Fibroblast of villous mesenchyme (primary cell): ENCODE measurements around the gene SPOCD1. TPM values are rescaled to one million over a fixed set of nuclear protein-coding genes. Genes with fewer than 3 reads are reported as not detected.

Experiments
- DNase-seq: peaks from one replicate; pipeline ENCODE4 v3.0.0-alpha.2; 2010; ENCODE audit warnings: low read depth
- H3K4me3 ChIP-seq: 2 replicates; pipeline ENCODE4 v1.5.1; 2011; ENCODE audit warnings: low read depth, mild to moderate bottlenecking, low read length
- total RNA-seq: library from RNA; depleted of rRNA; stranded (reverse); fragments of >200 nt; gene quantifications from 2 replicates; pipeline ENCODE4 v1.2.3, GENCODE V29; 2012
- TF ChIP-seq, protein P1 (sequence below): IDR thresholded peaks from 2 replicates; pipeline ENCODE4 v1.5.1; 2012; ENCODE audit warnings: low read depth, mild to moderate bottlenecking, low read length; ENCODE audit not compliant: insufficient read depth

SPOCD1 gene
- total RNA-seq, 1 donor = 62.2 TPM

GRCh38 chr1:31758823-31759222, 57.0 kb downstream of the SPOCD1 start:
- no peak for DNase-seq
- no peak overlapping the region for H3K4me3 ChIP-seq
- TF ChIP-seq, protein P1, sequence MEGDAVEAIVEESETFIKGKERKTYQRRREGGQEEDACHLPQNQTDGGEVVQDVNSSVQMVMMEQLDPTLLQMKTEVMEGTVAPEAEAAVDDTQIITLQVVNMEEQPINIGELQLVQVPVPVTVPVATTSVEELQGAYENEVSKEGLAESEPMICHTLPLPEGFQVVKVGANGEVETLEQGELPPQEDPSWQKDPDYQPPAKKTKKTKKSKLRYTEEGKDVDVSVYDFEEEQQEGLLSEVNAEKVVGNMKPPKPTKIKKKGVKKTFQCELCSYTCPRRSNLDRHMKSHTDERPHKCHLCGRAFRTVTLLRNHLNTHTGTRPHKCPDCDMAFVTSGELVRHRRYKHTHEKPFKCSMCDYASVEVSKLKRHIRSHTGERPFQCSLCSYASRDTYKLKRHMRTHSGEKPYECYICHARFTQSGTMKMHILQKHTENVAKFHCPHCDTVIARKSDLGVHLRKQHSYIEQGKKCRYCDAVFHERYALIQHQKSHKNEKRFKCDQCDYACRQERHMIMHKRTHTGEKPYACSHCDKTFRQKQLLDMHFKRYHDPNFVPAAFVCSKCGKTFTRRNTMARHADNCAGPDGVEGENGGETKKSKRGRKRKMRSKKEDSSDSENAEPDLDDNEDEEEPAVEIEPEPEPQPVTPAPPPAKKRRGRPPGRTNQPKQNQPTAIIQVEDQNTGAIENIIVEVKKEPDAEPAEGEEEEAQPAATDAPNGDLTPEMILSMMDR = no peak

- TF ChIP-seq, protein P1 = no peak
- DNase-seq = no peak
- H3K4me3 ChIP-seq = no peak overlapping the region
These were observed 57.8 kb downstream of the SPOCD1 start for GRCh38 chr1:31757989-31758388.

DNA sequence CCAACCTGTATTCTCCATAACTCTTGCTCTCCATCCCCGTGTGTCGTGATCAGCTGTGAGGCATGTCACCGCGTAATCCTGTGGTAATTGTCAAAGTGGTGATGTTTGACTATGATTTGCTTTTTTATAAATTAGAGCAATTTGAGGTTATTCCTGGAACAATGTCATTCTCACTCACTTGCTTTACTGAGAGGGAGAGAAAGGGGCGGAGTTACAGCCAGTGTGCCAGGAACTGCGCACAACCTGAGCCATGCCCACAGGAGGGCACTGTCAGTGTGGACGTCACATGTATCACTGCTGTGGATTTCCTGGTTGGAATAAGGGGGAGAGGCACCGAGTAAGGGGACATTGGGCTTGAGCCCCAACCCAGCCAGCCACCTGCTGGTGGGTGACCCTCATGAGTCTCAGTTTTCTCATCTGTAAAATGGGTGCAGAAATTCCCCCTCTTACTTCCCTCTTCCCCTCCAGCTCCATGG, 58.6 kb downstream of the SPOCD1 start:
- H3K4me3 ChIP-seq = no peak overlapping the region
- TF ChIP-seq, protein P1 = no peak
- no peak for DNase-seq

DNA sequence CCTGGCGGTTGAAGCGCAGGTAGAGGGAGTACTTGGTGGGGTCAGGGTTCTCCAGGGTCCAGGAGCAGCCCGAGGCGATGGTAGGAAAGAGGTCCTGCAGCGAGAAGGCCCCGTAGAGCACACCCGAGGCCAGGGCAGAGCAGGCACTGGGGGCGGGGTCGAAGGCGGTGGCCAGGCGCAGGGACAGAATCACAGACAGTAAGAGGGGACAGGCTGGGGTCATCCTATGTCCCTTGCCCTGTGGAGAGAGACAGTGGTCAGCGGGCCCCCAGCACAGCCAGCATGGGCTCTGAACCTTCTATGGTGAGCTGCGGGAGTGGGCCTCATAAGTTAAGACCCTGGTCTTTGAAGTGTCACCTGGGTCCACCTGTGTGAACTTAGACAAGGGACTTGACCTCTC, 59.2 kb downstream of the SPOCD1 start:
- H3K4me3 ChIP-seq = no peak overlapping the region
- no peak for DNase-seq
- TF ChIP-seq, protein P1 = no peak

DNA sequence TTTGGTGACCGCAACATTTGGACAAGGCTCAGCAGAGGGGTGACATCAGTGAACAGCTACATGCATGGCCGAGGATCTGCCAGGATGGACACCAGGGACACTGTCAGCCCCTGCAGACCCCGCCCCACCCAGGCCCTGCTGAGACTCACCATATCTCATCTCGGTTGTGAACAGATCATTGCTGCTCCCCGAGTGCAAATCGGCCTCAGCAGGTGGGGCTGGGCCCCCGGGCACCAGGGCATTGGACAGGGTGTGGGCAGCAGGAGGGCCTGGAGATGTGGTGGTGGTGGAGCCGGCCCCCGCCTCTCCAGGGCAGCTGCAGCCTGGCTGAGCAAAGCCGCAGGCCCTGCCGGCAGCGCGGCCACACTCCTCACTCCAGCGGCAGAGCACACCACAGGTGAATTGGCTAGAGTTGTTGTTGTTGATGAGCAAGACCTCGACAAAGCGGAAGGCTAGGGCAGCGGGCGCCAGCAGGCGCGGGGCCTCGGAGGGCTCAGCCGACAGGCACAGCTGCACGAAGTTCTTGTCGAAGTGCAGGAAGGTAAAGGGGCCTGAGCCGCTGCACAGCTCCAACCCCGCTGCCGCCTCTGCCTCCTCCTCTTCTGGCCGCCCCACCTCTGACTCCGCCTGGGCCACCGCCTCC, 59.9 kb downstream of the SPOCD1 start:
- TF ChIP-seq, protein P1 = no peak
- no peak for DNase-seq
- H3K4me3 ChIP-seq = no peak overlapping the region

- TF ChIP-seq, protein P1 = no peak
- no peak for DNase-seq
- no peak overlapping the region for H3K4me3 ChIP-seq
These were observed 60.6 kb downstream of the SPOCD1 start for GRCh38 chr1:31755197-31755611.

DNA sequence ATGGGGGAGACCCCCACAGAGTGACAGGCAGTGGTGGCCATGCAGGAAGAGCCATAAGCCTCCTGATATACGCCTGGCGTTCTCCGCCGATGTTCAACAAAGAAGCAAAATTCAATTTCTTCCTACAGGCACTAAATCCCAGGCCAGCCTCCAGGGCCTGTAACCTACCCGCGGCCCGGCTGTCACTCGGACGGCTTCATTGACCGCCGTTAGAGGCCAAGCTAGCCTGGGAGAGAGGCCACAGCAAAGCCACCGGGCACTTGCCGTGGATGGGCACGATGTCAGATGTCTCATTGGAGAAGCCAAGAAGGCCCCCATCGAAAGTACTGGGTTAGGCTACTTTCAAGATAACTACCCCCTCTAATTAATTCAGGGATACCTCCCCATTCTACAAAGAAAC, 61.4 kb downstream of the SPOCD1 start:
- TF ChIP-seq, protein P1 = no peak
- H3K4me3 ChIP-seq = no peak overlapping the region
- DNase-seq = no peak
